IPS-11a (cell line): ENCODE data around the gene ADCY1.

Experiments
- H3K4me3 ChIP-seq: one replicate; pipeline ENCODE4 v1.5.1; 2013; ENCODE audit warnings: low read depth, low read length, control low read depth

ADCY1 gene

DNA sequence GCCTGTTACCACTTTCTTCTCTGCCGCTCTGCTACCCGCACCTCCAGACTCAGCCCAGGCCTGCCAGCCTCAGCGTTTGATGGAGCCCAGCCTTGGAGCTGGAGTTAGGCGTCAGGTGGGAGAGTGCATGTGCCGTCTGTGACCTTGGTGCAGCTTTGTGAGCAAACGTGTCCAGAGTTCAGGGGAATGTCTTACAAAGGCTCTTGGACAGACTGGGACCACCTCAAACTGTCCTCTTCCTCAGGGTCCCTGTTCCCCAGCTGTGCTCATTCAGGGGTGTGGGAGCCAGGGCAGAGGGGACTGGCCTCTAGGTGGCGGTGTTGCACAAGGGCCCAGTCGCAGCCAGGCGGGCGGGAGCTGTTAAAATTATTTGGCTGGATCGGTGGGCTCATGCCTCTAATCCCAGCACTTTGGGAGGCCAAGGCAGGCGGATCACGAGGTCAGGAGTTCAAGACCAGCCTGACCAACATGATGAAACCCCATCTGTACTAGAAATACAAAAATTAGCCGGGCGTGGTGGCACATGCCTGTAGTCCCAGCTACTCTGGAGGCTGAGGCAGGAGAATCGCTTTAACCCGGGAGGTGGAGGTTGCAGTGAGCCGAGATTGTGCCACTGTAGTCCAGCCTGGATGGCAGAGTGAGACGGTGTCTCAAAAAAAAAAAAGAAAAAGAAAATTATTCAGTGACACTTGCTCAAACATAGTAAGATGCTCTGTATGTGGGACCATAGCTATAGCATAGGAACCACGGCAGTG, 89.2 kb downstream of the ADCY1 start:
- H3K4me3 ChIP-seq: no peak overlapping the region

DNA sequence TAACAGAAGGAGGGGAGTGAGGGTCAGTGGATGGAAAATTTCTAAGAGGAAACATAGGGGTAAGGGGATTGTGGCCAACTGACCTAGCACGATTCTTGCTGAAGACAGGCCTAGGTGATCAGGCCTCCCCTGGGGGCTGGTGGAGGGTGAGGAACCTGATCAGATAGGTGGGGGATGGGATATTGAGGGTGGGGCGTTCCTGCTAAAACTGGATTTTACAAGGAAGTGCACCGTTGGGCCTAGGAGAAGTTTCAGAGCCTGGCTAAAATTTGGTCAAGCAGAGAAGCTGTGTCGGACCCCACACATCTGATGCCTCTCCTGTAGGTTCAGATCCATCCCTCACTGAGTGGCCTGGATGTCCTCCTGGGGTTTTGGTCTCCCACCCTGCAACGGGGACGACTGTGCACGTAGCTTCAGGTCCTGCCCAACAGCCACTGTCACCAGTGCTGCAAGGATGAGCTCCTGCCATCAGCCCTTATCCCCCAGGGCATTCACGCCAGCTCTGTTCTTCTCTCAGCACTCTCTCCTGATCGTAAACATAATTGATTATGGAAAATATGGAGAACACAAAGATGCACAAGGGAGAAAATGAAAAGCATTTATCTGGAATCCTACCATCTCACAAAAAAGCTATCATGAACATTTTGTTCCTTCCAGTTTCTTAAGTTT, 89.9 kb downstream of the ADCY1 start:
- H3K4me3 ChIP-seq: no peak overlapping the region

DNA sequence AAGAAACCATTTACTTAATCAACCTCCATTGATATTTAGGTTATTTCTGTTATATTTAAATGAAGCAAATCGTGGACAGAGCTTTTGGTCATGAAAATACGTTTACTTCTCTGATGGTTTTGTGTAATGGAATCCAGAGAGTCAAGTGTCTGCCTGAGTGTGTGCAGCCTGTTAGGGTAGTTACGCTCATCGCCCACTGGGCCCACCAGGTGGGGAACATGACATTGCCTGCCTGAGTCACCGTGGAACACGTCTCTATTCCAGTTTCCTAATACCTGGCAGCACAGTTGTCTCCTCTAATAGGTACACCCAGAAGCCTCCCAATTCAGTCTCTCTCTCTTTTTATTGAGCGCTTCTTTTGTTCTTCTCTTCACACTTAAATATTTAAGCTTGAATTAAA, 91.0 kb downstream of the ADCY1 start:
- no peak overlapping the region for H3K4me3 ChIP-seq

DNA sequence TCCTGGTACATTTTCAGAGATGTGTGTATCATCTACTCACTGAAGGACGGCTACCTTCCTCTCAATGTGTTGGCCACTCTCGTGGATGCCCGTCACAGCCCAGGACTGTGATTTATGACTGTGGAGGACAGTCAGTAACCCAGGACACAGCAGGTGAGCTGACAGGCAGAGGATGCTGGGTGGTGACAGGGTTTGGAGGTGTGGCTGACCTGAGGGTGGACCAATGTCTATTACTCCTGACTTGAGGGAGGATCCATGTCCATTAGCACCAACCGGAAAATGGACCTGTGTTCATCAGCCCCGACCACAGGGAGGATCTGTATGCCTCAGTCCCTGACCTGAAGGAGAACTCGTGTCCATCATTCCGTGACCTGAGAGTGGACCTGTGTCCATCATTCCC, 96.1 kb downstream of the ADCY1 start:
- no peak overlapping the region for H3K4me3 ChIP-seq

- no peak overlapping the region for H3K4me3 ChIP-seq
Measured at GRCh38 chr7:45670717-45671116, 96.5 kb downstream of the ADCY1 start.

DNA sequence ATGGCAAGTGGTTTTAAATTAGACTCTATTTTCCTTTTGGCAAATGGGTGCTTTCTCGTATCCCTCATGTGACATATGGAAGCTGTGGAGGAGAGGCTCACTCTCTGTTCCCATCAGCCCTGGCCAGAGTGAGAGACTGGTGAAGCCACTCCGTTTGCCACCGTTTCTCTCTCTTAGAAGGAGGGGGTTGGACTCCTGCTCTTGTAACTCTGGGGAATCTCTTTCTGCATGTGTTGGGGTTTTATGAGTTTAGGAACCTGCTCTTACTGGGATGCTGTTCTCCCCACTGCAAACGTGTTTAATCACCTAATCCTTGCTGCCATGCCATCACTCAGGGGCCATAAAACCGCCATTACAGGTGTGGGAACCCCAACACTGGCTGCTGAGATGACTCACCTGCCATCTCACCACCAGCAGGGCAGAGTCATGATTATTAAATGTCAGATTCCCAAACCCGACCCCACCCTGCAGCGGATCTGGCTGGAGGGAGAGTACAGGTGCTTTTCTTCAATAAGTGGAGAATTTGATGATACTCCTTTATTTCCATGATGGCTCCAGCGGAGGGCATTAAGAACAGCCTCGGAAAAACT, 103.2 kb downstream of the ADCY1 start:
- no peak overlapping the region for H3K4me3 ChIP-seq

GRCh38 chr7:45679516-45679915, 105.3 kb downstream of the ADCY1 start:
- no peak overlapping the region for H3K4me3 ChIP-seq

DNA sequence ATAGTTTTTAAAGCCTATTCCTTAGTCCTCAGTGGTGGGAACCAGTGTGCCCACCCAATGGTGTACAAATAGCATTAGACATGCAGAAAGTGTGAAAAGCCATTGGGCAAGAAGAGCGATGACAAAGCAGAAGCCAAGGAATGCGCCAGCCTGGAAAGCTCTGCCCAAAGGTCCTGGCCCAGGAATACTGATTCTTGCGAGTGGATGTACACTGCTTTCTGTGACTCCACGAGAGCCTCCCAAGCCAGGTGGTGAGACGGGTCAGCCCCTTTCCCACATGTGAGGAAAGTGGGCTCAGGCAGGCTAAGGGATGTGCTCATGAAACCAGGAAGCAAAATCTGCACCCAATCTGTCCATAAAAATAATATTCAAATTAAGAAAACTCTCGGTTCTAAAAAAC, 106.6 kb downstream of the ADCY1 start:
- H3K4me3 ChIP-seq: no peak overlapping the region

- H3K4me3 ChIP-seq: no peak overlapping the region
Measured at GRCh38 chr7:45681596-45682357, 107.6 kb downstream of the ADCY1 start.

DNA sequence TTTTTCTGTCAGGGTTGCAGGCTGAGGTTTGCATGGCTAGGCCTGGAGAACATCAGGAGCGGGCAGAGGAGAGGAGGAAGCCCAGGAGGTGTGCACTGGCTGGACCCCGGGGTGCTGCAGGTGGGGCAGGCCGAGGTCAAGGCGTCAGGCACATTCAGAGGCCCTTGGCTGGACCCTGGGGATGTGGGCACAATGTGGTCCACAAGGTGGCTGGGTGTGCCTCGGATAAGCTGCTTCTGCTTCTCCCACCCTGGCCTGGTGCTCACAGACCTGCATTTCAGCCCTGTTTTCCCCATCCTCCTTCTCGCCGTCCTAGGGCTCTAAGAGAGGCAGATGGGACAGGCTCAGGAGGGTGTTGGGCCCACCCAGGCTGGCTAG, 108.2 kb downstream of the ADCY1 start:
- H3K4me3 ChIP-seq: no peak overlapping the region

DNA sequence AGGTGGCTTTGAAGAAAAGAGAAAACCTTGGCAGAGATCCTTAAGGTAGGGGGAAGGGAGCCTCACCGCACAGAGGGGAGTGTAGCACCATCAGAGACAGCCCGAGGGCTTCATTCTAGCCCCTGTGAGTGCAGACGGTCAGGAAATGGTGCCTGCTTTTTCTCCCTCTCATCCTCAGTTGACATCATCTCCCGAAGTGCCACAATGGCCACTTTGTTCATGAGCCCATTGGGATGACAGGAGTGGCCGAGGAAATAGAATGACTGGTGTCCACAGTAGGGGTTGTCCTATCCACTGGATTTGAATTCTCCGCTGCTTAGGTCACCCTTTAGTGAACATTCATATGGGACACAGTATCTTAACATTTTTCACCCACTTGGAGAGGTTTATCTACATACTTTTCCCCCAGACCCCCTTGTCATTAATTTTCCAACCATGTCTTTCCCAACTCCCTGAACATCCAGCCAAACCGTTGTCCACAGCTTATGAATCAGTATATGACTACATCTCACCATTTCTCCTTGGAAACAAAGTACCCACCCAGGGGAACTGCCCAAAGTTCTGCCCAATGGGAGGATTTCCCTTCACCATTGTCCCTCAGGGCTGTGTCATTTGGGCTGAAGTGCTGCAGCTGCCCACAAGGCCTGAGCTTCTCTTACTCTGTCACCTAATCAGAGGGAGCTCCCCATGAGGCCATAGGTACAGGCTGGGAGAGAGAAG, 108.8 kb downstream of the ADCY1 start:
- no peak overlapping the region for H3K4me3 ChIP-seq

- H3K4me3 ChIP-seq: no peak overlapping the region
Measured at GRCh38 chr7:45683556-45684148, 109.5 kb downstream of the ADCY1 start.

GRCh38 chr7:45684910-45685618, 110.9 kb downstream of the ADCY1 start:
- H3K4me3 ChIP-seq: no peak overlapping the region

- H3K4me3 ChIP-seq: no peak overlapping the region
Measured at GRCh38 chr7:45685619-45686240, 111.6 kb downstream of the ADCY1 start.

DNA sequence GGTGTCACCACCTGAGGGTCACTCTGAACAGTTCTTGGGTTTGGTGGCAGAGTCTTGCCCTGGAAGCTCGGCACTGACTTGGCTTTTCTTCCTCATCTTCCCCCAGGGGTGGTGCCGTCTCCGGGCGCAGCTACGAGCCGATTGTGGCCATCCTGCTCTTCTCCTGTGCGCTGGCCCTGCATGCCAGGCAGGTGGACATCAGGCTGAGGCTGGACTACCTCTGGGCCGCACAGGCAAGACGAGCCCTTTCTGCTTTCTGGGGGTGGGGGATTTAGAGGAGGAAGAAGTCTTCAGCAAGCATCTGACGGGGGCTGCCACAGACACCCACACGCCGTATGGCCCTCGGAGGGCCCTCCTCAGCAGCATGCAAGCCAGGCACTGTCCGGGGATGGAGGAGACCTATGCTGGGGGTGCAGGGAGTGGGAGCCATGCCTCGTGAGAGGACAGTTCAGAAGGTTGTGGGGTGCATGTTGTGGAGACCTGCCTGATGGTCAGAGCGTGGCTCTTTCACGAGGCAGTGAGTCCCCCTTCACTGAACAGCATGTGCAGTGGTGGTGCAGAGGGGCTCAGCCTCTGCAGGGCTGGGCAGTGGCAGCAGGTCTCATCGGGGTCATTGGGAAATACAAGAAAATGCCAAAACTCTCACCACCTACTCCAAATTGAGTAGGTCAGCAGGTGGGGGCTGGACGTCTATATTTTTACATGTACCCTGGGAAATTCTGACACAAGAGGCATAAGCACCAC, 112.4 kb downstream of the ADCY1 start:
- no peak overlapping the region for H3K4me3 ChIP-seq

DNA sequence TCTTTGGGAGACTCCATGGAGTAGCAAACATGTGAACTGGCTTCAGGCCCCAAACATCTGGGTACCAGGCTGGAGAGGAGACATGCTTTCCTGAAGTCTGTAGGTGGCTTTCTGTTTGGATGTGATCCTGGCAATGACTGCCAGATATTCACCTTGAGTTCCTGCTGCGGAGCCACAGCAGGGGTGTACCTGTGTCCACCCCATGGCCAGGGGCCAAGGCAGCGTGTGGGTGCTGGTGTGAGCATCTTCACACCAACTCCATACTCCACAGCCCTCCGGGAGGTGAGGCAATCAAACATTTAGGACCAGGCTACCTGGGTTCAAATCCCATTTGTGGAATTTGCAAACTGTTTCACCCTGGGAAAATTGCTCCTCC, 113.0 kb downstream of the ADCY1 start:
- H3K4me3 ChIP-seq: no peak overlapping the region

DNA sequence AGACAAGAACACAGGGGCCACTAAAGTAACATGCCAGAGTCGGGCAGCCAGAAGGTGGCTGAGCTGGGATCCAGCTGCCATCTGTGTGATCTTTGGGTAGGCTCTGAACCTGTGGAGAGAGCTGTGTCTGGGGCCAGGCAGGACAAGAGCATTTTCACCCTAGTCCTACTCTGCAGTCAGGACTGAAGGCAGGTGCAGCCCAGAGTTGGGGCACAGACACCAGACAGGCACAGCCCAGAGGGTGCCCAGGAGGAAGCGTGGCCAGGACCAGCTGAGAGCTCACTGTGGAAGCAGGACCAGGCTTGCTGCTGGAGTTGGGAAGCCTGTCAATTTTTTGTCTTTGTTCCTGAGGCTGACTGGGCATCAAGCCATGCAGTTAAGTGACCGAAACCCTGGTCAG, 113.6 kb downstream of the ADCY1 start:
- no peak overlapping the region for H3K4me3 ChIP-seq

DNA sequence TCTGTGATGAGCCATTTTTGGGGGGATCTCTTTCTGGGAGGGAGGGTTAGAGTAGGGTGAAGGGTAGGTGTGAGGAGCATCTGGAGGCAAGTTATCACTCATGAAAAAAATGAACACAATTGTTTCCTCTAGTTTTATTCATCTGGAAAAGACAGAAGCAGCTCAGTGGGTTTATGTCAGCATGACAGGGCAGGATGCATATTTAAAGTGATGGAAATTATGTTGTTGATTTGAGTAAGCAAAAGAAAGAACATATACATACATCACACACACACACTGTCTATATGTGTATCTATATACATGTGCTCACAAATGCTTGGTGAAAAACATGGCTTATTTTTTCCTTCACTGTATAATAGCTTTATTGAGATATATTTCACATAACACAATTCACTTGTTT, 114.2 kb downstream of the ADCY1 start:
- H3K4me3 ChIP-seq: no peak overlapping the region
